IMR-90 (cell line): ENCODE measurements around the gene KIF1C.

Experiments used
- CEBPB ChIP-seq: IDR thresholded peaks from 2 replicates; pipeline ENCODE4 v1.6.1; 2012; ENCODE audit warnings: low read depth, low read length, improper control_type of control experiment
- CHD1 ChIP-seq: IDR thresholded peaks from 2 replicates; pipeline ENCODE4 v1.6.1; 2012; ENCODE audit warnings: low read depth, low read length, improper control_type of control experiment
- CTCF ChIP-seq: conservative IDR thresholded peaks from 2 replicates; pipeline ENCODE4 v1.5.1; 2012; ENCODE audit warnings: mild to moderate bottlenecking, low read depth, low read length, improper control_type of control experiment
- ELK1 ChIP-seq: fragments of 150-350 bp; IDR thresholded peaks from 2 replicates; pipeline ENCODE4 v1.6.1; 2016; ENCODE audit warnings: low read depth, mild to moderate bottlenecking, low read length, moderate library complexity, borderline replicate concordance
- MAFK ChIP-seq: IDR thresholded peaks from 2 replicates; pipeline ENCODE4 v1.6.1; 2012; ENCODE audit warnings: low read depth, low read length, improper control_type of control experiment
- MAZ ChIP-seq: IDR thresholded peaks from 2 replicates; pipeline ENCODE4 v1.6.1; 2012; ENCODE audit warnings: low read depth, mild to moderate bottlenecking, low read length, improper control_type of control experiment, moderate library complexity, borderline replicate concordance
- MXI1 ChIP-seq: IDR thresholded peaks from 2 replicates; pipeline ENCODE4 v1.6.1; 2012; ENCODE audit warnings: low read depth, mild to moderate bottlenecking, low read length, moderate library complexity, borderline replicate concordance
- NFE2L2 ChIP-seq: fragments of 150-350 bp; IDR thresholded peaks from 2 replicates; pipeline ENCODE4 v1.6.1; 2016; ENCODE audit warnings: low read depth, mild to moderate bottlenecking, low read length
- POLR2A ChIP-seq: IDR thresholded peaks from 2 replicates; pipeline ENCODE4 v1.6.1; 2012; ENCODE audit warnings: mild to moderate bottlenecking, low read depth, low read length
- RAD21 ChIP-seq: IDR thresholded peaks from 2 replicates; pipeline ENCODE4 v1.6.1; 2012; ENCODE audit warnings: low read length, improper control_type of control experiment
- RCOR1 ChIP-seq: IDR thresholded peaks from 2 replicates; pipeline ENCODE4 v1.6.1; 2012; ENCODE audit warnings: mild to moderate bottlenecking, low read length, improper control_type of control experiment; ENCODE audit not compliant: insufficient replicate concordance
- RFX5 ChIP-seq: IDR thresholded peaks from 2 replicates; pipeline ENCODE4 v1.8.0; 2012; ENCODE audit warnings: low read depth, mild to moderate bottlenecking, low read length, moderate library complexity
- SMC3 ChIP-seq: fragments of 150-350 bp; IDR thresholded peaks from 2 replicates; pipeline ENCODE4 v1.6.1; 2016; ENCODE audit warnings: low read depth, mild to moderate bottlenecking, antibody characterized with exemption, low read length, moderate library complexity
- USF2 ChIP-seq: fragments of 150-350 bp; IDR thresholded peaks from 2 replicates; pipeline ENCODE4 v1.6.1; 2017; ENCODE audit warnings: mild to moderate bottlenecking, antibody characterized with exemption, low read length, low read depth

- TF ChIP-seq CTCF (no peak), MAZ (no peak), RAD21 (no peak), RCOR1 (no peak), MXI1 (no peak), POLR2A (no peak), USF2 (no peak), RFX5 (no peak), ELK1 (no peak), SMC3 (no peak), CEBPB (no peak), MAFK (no peak), CHD1 (no peak), NFE2L2 (no peak)
Measured at GRCh38 chr17:5034063-5034462, 36.3 kb downstream of the KIF1C start.
